Stimulated activated CD4-positive, alpha-beta T cell treated with anti-CD3 and anti-CD28 coated beads, Interleukin-12 subunit alpha, Interleukin-12 subunit beta, amount 100 ng/mL, for 24 hours (primary cell): ENCODE measurements around the gene GGA2.
A peak's percentile ranks its signal among the peaks of the same experiment; 100 is the strongest.
"Not testable (repeated sequence)": the region's sequence is repeated elsewhere in the genome, so short reads cannot be mapped to it uniquely, and the experiment has no call there.

Source experiments
- DNase-seq, 2 experiments: peaks; one replicate each; pipeline ENCODE4 v3.0.0-alpha.2; 2020; ENCODE audit warnings: low read depth in 2 of 2

Gene GGA2

GRCh38 chr16:23510164-23510914 lies at the start of gene GGA2:
Gene GGA2, minus strand, starts transcription at chr16:23510494. Its CDS starts 83 bp downstream, at chr16:23510411.
- peak; percentile 64 to 69 for DNase-seq

GRCh38 chr16:23557779-23558702 lies 47.7 kb upstream of the GGA2 start:
- DNase-seq: peak in 1 of 2 experiments; percentile 5

- peak; percentile 97 for DNase-seq
These were observed 46.8 kb upstream of the GGA2 start, which contains the start of the genes EARS2 and UBFD1 for GRCh38 chr16:23556881-23557778. Gene EARS2, minus strand, starts transcription at chr16:23557350. Its CDS starts 7 bp downstream, at chr16:23557343. Gene UBFD1, plus strand, starts transcription at chr16:23557727. Its CDS starts 16 bp downstream, at chr16:23557743.

- no peak for DNase-seq
These were observed 44.2 kb upstream of the GGA2 start for GRCh38 chr16:23554536-23554935.

GRCh38 chr16:23552161-23552560 lies 41.9 kb upstream of the GGA2 start:
- DNase-seq: no peak

GRCh38 chr16:23549938-23550337 lies 39.6 kb upstream of the GGA2 start:
- DNase-seq: no peak

- no peak for DNase-seq
These were observed 34.1 kb upstream of the GGA2 start for GRCh38 chr16:23544436-23544835.

GRCh38 chr16:23540817-23541178 lies 30.5 kb upstream of the GGA2 start:
- not testable (repeated sequence) for DNase-seq

- DNase-seq: no peak
These were observed 29.9 kb upstream of the GGA2 start for GRCh38 chr16:23539984-23540816.

- DNase-seq: no peak
These were observed 28.6 kb upstream of the GGA2 start for GRCh38 chr16:23538919-23539278.

- DNase-seq: no peak
These were observed 27.1 kb upstream of the GGA2 start for GRCh38 chr16:23537390-23537789.

GRCh38 chr16:23535901-23536300 lies 25.6 kb upstream of the GGA2 start:
- DNase-seq: no peak

- DNase-seq: no peak
These were observed 24.9 kb upstream of the GGA2 start for GRCh38 chr16:23534868-23535860.

- DNase-seq: no peak
These were observed 22.2 kb upstream of the GGA2 start for GRCh38 chr16:23532448-23532847.

- DNase-seq: no peak
These were observed 19.8 kb upstream of the GGA2 start for GRCh38 chr16:23530062-23530461.

- no peak for DNase-seq
These were observed 18.5 kb upstream of the GGA2 start for GRCh38 chr16:23528644-23529310.

- no peak for DNase-seq
These were observed 17.8 kb upstream of the GGA2 start for GRCh38 chr16:23527961-23528643.

GRCh38 chr16:23524886-23525285 lies 14.6 kb upstream of the GGA2 start:
- DNase-seq: no peak
